Epidermal melanocyte (primary cell): ENCODE results near the gene SUN3.
A peak's percentile ranks its signal among the peaks of the same experiment; 100 is the strongest.
"Not testable (repeated sequence)": the region's sequence is repeated elsewhere in the genome, so short reads cannot be mapped to it uniquely, and the experiment has no call there.

Experiments
- DNase-seq: peaks from one replicate; pipeline ENCODE4 v3.0.0; 2011; ENCODE audit warnings: low spot score; ENCODE audit not compliant: insufficient read length

The SUN3 gene

GRCh38 chr7:47945261-47946015 is 83.5 kb downstream of the SUN3 start:
- no peak for DNase-seq

- no peak for DNase-seq
Measured at GRCh38 chr7:47944536-47945260, 84.2 kb downstream of the SUN3 start.

GRCh38 chr7:47943676-47944474 is 85.0 kb downstream of the SUN3 start:
- DNase-seq = no peak

GRCh38 chr7:47942651-47943050 is 86.3 kb downstream of the SUN3 start:
- not testable (repeated sequence) for DNase-seq

- no peak for DNase-seq
Measured at GRCh38 chr7:47942132-47942531, 86.8 kb downstream of the SUN3 start.

- peak; percentile 49 for DNase-seq
Measured at GRCh38 chr7:47941136-47941844, 87.6 kb downstream of the SUN3 start.

- DNase-seq = peak; percentile 54
Measured at GRCh38 chr7:47940088-47941013, 88.6 kb downstream of the SUN3 start.

GRCh38 chr7:47939425-47940036 is 89.4 kb downstream of the SUN3 start:
- DNase-seq = no peak

GRCh38 chr7:47938574-47939165 is 90.2 kb downstream of the SUN3 start:
- no peak for DNase-seq

- DNase-seq = no peak
Measured at GRCh38 chr7:47937711-47938573, 91.0 kb downstream of the SUN3 start.
